Measurements from ENCODE around the gene HDC.

GRCh38 chr15:50219820-50220219, 45.7 kb downstream of the HDC start:
- TF ChIP-seq CTCF (IDR thresholded peaks at IDR 0.05 in 2 of 3, conservative IDR thresholded peaks at IDR 0.05 in 1 of 3; ENCODE audit: control insufficient read depth in 2 of 3, extremely low read depth in 1 of 3, insufficient read depth in 1 of 3, low read depth in 3 of 3, low read length in 3 of 3) (no peak), SMAD1 (IDR thresholded peaks at IDR 0.05; ENCODE audit: low read depth, partially characterized antibody) (no peak), SMC3 (IDR thresholded peaks at IDR 0.05; ENCODE audit: borderline replicate concordance, low read length) (no peak), TCF3 (IDR thresholded peaks at IDR 0.05; ENCODE audit: borderline replicate concordance, insufficient read depth, low read depth, low read length) (no peak), RAD21 (IDR thresholded peaks at IDR 0.05; ENCODE audit: insufficient read depth, low read depth, low read length) (no peak), POLR2A (IDR thresholded peaks at IDR 0.05; ENCODE audit: low read depth, low read length) (no peak), RELB (IDR thresholded peaks at IDR 0.05; ENCODE audit: low read depth) (no peak), RBBP5 (conservative IDR thresholded peaks at IDR 0.05) (no peak), ZNF24 (IDR thresholded peaks at IDR 0.05) (no peak), MYC (IDR thresholded peaks at IDR 0.05; ENCODE audit: insufficient read depth, insufficient read length, insufficient replicate concordance, low read length, severe bottlenecking) (no peak), TAF1 (IDR thresholded peaks at IDR 0.05; ENCODE audit: borderline replicate concordance, low read depth, low read length) (no peak)
